NOMO-1 (cell line): ENCODE measurements around the gene NAALADL2.
"Not testable (repeated sequence)": the region's sequence is repeated elsewhere in the genome, so short reads cannot be mapped to it uniquely, and the experiment has no call there.

Source experiments
- DNase-seq, 2 experiments: peaks; one replicate each; lab custom pipeline; 2025; ENCODE audit not compliant: unreplicated experiment in 2 of 2; lab: John Stamatoyannopoulos, UW

Gene NAALADL2

DNA sequence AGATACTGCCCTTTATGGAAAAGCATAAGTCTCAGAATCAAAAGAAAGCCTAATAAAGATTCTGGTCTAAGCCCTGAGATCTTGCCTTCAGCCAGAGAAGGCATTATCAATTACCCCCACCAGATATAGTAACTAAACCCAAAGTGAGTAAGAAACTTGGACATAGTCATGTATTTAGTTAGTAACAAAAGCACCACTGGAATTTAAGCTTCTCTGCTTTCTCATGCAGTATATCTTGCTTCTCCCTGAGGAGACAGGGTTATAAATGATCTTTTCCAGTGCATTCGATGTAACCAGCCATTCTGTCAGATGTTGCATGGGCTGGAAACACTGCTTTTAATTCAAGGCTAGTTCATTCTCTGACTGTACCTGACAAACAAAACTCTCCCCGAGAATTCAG, 946.7 kb downstream of the NAALADL2 start:
- DNase-seq: no peak

DNA sequence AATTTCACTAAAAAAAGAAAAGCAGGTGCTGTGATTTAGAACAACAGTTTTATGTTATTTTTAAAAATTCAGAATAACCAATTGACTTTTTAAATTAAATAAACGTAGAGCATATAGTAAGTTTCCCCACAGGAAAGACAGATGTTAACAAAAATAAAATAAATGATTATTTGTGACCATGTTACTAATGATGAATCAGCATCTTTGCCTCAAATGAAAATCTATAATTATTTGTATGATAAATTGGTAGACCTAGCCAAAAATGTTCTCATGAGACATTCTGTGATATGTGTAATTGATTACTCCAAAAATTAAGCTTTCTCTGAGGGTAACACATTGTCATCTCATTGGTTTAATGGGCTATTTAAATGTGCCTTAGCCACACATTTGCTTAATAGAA, 948.0 kb downstream of the NAALADL2 start:
- no peak for DNase-seq

DNA sequence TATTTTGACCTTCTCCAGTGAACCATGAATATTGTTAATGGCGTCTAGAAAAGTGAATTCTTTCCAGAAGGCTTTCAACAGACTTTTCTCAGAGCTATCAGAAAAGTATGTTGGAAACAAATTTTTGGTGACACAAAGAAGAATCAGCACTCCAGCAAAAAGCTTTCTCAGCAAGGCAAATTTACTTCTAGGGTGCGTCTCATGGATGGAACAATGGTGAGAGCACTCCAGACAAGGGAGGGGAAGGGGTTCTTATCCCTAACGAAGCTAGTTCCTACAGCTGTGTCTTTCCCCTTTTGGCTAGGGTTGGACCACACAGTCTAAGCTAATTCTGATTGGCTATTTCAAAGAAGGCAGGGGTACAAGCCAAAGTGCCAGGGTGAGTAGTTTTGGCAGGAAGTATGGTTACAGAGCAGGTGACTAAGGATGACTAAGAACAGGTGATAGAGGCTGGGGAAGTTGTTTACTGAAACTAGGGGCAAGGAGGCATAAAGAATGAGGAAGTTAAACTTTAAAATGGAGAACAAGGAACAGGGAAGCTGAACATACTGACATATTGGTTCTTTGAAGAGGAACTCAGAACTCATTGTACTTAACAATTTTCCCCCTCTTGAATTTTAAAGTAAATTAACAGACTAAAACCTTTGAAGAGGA, 959.8 kb downstream of the NAALADL2 start:
- peak in 1 of 2 experiments; percentile 15 for DNase-seq

DNA sequence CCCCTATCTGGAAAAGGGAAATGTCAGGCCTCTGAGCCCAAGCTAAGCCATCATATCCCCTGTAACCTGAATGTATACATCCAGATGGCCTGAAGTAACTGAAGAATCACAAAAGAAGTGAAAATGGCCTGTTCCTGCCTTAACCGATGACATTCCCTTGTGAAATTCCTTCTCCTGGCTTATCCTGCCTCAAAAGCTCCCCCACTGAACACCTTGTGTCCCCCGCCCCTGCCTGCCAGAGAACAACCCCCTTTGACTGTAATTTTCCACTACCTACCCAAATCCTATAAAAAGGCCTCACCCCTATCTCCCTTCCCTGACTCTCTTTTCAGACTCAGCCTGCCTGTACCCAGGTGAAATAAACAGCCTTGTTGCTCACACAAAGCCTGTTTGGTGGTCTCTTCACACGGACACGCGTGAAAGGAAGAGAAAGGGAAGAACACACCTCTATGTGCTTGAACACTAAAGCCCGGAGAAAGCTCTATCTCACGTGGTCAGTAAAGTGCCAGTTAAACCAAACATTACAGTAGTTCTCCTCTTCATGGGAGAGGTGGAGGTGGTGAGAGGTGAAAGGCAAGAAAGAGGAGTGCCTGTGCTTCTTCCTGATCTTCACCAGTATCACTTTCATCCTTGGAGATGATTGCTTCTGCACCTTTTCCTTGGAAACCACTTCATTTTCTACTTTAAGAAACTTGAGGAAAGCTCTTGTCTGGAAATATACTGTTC, 963.8 kb downstream of the NAALADL2 start:
- not testable (repeated sequence) for DNase-seq

DNA sequence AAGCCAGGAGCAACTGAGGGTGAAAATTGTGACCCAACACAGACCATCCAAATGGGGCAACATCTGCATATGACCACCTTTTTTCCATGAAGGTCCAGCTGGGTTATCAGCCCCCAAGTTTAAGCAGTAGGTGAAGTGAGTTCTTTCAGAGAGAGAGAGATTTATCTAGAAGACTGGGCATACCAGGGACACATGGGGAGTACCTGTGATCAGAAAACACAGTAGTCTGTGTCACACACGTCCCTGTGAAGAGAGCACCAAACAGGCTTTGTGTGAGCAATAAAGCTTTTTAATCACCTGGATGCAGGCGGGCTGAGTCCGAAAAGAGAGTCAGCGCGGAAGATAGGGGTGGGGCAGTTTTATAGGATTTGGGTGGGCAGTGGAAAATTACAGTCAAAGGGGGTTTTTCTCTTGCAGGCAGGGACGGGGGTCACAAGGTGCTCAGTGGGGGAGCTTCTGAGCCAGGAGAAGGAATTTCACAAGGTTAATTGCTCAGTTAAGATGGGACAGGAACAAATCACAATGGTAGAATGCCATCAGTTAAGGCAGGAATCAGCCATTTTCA, 966.0 kb downstream of the NAALADL2 start:
- not testable (repeated sequence) for DNase-seq

DNA sequence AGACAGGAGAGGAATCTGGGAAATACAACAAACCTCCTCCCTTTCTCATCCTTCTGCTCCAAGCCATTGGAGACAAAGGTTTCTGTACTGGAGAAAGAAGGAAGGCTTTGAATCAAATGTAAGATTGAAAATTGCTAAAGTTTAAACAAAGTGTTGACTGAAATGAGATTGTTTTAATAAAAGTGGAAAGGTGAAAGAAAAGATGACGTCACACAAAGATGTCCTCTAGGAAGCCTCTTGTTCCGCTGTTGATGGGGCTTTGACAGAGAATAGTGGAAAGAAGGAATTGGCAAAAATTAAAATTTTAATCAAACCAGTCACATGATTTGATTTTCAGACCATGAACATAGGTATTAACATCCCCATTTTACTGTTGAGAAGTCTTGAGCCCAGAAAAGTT, 967.6 kb downstream of the NAALADL2 start:
- DNase-seq: no peak

DNA sequence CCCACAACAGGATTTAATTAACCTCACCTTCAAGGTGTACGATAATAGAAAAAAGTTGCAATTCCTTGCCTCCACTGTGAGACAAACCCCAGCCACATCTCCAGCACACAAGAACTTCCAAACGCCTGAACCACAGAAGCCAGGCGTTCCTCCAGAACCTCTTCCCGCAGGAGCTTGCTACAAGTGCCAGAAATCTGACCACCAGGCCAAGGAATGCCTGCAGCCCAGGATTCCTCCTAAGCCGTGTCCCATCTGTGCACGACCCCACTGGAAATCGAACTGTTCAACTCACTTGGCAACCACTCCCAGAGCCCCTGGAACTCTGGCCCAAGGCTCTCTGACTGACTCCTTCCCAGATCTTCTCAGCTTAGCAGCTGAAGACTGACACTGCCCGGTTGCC, 970.7 kb downstream of the NAALADL2 start:
- not testable (repeated sequence) for DNase-seq

DNA sequence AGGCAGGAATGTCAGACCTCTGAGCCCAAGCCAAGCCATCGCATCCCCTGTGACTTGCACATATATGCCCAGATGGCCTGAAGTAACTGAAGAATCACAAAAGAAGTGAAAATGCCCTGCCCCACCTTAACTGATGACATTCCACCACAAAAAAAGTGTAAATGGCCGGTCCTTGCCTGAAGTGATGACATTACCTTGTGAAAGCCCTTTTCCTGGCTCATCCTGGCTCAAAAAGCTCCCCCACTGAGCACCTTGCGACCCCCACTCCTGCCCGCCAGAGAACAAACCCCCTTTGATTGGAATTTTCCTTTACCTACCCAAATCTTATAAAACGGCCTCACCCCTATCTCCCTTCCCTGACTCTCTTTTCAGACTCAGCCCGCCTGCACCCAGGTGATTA, 976.6 kb downstream of the NAALADL2 start:
- not testable (repeated sequence) for DNase-seq

DNA sequence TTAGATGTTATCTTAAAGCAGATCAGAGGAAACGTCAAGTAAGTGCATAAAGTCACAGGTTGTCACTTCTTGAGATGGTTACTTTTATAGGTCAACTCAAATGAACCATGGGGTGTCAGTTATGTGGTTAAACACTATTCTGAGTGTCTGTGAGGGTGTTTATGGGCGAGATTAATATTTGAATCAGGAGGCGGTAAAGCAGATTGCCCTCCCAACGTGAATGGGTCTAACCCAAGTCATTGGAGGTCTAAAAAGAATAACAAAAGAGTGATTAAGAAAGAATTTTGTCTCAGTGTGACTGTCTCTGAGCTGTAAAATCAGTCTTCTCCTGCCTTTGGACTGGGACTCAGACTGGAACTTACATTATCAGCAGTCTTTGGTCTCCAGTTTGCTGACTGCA, 977.5 kb downstream of the NAALADL2 start:
- no peak for DNase-seq

DNA sequence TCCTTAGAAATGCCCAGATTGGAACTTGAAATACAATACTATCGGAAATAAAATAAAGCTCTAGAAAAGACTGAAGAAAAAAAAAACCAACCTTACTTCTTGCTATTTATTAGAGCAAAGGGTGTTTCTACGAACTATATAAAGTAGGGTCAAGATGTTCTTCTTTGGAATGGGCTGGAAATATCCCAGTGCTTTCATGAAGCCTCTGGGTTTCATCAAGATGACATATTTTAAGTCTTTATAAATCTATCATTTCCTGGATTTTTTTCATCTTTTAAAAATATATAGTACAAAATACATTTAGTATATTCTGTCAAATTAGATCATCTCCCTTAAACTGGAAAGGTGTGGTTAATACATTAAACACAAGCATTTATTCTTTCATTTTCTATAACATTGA, 978.8 kb downstream of the NAALADL2 start:
- DNase-seq: no peak

DNA sequence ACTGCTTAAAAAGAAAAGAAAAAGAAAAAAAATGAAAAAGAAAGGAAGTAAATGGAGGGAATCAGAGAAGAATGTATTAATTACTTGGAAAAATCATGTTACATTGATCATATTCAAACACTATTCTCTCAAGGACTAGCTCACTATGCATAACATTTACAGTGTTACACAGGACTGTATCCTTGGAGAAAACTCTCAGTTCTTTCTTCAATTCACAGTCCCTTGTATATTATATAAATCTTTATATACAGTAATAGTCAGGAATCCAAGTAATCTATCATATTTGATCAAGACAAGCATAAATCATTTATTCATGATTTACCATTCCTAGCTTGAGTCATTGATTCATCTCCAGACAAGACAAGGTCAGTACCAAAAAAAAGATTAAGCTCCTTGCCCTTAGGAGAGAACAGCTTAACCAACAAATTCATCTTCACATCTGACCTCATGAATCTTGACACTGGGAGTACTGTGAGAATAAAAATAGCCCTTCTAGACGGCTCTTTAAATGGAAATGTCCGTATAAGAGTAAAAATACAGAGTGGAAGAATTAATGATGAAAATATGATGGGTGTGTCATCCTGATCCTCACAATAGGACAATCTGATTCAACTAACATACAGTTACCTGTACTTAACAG, 980.4 kb downstream of the NAALADL2 start:
- DNase-seq: no peak

DNA sequence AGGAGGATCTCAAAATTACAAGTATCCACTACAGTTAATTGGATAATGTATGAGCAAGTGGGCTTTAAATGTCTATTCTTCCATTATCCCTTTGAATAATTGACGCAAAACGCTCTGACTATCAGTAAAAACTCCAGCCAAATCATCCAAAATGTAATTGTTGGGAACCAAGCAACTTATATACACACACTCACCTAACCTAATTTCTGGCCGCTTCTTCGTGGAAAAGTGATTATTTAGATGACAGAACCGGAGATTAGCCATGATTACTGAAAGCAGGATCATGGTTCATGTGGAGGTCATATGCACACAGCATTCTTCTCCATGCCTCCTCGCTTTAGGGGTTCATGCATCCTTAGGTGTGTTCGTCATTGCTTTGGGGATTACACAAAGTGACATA, 992.4 kb downstream of the NAALADL2 start:
- no peak for DNase-seq

DNA sequence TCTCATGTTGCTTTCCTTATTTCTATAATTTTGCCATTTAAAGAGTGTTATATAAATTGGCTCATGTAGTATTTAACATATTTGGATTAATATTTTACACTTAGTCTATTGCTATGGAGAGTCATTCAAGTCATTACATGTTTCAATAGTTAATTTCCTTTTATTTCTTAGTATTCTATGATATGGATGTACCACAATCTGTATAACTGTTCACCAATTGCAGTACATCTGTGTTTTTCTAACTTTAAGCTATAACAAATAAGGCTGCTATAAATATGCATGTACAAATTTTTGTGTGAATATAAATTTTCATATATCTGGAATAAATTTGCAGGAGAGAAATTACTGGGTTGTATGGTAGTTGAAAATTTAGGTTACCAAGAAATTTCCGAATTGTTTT, 993.4 kb downstream of the NAALADL2 start:
- DNase-seq: no peak

DNA sequence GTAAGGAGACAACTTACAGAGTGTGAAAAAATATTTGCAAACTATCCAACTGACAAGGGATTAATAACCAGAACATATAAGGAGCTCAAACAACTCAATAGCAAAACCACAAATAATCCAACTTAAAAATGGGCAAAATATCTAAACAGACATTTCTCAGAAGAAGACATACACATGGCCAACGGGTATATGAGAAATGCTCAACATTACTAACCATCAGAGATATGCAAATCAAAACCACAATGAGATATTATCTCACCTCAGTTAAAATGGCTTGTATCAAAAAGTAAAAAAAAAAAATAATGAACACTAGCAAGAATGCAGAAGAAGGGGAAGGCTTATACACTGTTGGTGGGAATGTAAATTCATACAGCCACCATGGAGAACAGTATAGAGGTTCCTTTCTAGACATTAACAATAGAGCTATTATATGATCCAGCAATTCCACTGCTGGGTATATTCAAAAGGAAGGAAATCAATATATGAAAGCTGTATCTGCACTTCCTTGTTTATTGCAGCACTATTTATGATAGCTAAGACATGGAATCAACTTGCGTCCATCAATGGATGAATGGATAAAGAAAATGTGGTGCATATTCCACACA, 998.6 kb downstream of the NAALADL2 start:
- DNase-seq: no peak
